IPS-NIHi7 (cell line): ENCODE measurements around the gene PHACTR1.

Experiments
- DNase-seq: peaks from one replicate; pipeline ENCODE4 v3.0.0; 2012; ENCODE audit warnings: mixed read lengths; ENCODE audit errors: extremely low spot score

Gene PHACTR1

DNA sequence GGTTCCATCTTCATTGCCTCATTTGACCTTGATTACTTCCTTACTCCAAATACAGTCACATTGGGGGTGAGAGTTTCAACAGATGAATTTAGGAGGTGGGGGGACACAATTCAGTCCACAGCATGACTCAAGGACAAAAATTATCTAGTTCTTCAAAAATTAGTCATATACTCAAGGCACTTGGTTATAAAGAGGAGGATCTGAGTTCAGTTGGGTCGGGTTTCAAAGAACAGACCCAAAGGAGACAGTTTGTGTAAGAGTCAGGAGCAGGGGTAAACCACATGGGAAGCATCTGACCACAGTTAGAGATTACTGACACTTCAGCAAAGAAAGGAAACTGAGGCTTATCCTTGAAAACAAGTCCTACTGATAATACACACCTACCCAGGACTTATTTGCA lies 473.8 kb downstream of the PHACTR1 start:
- no peak for DNase-seq

DNA sequence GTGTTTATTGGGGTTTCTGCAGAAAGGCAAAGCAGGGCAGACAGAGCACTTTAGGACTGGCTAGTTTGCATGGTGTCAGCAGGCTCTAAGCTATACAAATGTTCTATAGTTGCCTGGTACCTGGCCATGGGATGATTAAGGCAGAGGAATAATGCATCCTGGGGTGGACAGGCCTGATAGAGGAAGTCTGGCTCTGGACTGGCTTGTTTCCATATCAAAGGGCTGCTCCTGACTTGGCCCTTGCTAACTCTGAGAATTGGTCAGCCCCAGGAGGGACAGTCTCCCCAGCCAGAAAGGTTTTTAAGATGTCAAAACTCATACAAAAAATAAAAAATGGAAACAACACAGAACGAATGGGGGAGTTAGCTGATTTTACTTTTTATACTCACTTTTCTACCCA lies 474.9 kb downstream of the PHACTR1 start:
- DNase-seq = no peak

DNA sequence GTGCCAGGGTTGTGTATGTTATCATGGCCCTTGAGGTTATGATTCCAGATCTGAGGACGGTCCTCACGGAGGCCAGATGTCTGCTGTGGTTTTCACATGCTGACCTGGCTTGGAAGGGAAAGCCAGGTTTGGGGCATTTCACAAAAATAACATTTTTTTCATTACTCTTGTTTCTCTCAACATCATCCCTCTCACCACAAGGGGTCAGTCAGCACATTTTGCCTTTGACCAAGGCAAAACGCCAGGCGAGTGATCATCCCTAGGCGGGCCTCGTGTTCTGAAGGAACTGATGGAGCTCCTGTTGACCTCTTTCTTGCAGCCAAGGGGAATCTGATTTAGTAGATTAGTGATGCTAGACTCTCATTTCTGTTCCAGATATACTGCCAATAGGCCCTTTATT lies 478.3 kb downstream of the PHACTR1 start:
- peak; percentile 83 for DNase-seq

DNA sequence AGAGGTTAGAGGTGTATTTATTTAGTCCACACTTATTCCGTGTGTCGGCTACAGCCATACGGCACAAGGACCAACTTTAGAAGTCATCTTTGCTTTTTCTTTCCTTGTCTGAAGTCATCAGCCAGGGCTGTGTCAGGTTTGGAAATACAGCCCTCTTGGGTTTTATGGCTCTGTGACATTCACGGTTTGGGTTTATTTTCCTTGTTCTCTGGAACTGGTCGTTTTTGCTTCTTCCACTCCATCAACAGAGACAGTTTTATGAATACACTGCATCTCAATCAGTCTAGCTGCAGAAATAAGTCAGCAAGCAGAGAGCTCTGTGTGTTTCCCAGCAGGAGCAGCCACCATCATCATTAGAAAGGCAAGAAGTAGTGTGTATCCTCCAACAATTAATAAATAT lies 479.2 kb downstream of the PHACTR1 start:
- DNase-seq = no peak

DNA sequence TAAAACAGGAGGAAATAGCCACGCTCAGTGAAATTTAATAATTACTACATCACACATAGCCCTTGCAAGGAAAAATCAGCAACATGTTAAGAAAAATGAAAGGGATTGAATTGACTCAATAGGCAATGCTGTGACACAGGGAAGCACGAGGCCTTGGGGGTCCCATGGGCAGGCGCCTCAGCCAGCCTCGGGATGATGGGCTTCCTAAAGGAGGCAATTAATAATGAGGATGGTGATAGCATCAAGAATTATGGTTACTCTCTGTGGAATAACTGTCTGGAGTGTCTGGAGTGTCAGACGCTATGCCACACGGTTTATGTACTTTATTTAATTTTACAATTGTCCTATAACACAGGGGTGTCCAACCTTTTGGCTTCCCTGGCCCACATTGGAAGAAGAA lies 481.6 kb downstream of the PHACTR1 start:
- no peak for DNase-seq

DNA sequence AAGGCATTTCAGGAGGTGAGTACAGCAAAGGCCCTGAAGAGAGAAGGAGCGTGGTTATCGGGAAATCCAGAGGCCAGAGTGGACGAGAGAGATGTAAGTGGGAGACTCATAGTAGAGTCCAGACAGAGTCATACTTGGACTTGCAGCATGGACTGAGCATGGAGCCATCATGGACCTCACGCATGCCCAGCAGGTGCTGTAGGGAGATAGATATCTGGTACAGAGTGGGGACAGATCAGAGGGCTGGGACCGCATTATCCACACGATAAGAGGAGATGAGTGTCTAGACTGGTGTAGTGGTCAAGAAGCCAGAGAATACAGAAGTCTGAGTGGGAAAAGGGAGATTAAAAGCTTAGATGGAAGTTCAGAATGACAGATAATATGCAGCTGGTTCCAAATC lies 484.8 kb downstream of the PHACTR1 start:
- DNase-seq = no peak

DNA sequence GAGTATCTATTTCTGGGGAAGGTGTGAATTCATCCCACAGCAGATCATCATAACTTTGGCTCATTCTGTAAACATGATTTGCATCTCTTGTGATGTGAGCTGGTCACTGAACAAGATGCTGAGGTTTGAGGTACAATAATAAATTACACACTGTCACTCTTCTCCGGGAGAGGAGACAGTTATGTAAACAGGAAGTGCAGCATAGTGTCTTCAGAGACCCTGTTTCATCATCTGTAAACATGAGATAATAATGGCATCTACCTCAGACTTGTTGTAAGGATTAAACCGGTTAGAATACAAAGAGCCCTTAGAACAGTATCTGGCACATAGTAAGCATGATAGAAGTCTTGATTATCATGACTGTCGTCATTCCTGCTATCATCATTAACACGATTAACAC lies 486.6 kb downstream of the PHACTR1 start:
- no peak for DNase-seq

DNA sequence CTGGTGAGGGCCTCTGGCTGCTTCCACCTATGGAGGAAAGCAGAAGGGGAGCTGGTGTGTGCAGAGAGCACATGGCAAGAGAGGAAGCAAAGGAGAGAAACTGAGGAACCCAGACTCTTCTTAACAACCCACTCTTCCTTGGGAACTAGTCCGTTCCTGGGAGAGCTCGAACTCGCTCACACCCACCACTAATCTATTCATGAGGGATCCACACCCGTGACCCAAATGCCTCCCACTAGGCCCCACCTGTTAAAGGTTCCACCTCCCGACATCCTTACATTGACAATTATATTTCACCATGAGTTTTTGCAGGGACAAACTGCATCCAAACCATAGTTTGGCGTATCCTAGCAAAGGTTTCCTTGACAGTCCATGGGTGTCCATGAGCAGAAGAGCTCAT lies 488.5 kb downstream of the PHACTR1 start:
- DNase-seq = no peak

DNA sequence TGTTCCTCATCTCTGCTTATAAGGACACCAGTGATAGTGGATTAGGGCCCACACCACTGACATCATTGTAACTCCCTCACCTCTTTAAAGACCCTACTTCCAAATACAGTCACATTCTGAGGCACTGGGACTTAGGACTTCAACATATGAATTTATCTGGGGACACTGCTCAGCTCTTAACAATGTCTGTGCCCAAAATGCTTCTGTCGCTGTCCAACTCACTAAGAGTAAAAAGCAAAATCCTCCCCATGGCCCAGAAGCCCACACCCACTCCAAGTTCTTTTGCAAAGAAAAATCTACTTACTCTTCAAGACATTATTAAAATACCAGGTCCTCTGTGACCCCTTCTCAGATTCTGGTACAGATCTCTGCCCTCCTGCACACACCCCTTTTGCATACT lies 495.5 kb downstream of the PHACTR1 start:
- no peak for DNase-seq

DNA sequence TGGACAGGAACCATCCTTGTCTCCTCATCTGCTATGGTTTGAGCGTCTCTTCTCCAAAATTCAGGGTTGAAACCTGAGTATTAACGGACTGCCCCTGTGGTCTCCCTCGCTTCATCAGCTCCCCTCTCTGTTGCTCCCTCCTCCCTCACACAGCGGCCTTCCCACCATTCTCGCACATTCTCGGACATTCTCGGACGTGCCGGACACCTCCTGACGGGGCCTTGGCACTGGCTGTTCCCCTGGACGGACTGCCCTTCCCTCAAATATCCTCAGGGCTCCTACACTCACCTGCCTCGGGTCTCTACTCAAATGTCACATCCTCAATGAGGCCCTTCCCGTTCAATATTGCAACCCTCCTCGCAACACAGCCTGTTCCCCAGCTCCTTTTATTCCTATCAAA lies 496.0 kb downstream of the PHACTR1 start:
- DNase-seq = no peak

DNA sequence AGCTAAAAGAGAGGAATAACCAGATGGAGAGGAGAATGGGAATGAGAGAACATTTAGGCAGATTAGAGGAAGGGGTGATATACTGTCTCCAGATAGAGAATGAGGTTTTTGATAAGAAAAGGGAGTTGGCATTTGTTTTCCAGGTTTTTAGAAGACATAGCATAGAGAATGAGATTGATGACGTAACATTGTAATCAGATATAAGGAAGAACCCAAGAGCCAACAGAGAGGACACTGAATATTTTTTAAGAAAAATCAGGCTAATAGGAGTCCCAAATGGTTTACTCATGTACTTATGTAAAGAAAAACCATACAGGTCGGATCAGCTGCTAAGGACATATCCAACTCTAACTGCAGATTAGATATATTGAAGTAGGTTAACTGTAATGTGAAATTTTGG lies 498.8 kb downstream of the PHACTR1 start:
- no peak for DNase-seq

DNA sequence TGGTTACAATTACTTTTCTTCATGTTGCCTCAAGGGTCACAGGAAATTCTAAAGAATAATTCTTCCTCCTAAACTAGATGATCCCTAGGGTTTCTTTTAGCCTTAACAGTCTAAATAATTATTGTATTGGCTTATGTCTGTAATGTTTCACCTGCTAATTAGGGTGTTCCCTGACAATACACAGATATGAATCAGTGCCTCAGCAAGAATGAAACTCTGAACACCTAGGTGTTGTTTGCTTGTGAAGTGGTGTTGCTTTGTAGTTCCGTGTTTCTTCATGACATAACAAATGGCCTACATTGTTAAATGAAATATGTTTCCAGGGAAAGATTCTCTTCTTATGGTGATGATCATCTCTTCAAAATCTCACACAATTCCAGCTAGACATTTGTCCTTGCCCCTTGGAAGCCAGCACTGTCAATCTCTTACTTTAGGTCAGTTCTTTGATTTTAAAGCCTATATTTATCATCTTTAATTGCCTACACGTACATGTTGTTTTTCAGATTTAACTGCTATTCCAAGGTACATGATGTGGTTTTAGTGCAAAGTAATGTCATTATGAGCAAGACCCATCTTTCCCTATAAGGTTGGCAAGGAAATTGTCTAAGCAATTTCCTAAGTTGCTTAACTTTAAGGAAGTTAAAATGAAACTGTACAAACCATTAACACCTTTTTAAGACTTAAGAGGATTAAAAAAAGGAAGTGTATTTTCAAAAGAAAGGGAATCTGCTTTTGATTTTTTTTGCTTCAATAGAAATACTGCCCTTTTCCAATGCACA lies 499.9 kb downstream of the PHACTR1 start:
- no peak for DNase-seq

DNA sequence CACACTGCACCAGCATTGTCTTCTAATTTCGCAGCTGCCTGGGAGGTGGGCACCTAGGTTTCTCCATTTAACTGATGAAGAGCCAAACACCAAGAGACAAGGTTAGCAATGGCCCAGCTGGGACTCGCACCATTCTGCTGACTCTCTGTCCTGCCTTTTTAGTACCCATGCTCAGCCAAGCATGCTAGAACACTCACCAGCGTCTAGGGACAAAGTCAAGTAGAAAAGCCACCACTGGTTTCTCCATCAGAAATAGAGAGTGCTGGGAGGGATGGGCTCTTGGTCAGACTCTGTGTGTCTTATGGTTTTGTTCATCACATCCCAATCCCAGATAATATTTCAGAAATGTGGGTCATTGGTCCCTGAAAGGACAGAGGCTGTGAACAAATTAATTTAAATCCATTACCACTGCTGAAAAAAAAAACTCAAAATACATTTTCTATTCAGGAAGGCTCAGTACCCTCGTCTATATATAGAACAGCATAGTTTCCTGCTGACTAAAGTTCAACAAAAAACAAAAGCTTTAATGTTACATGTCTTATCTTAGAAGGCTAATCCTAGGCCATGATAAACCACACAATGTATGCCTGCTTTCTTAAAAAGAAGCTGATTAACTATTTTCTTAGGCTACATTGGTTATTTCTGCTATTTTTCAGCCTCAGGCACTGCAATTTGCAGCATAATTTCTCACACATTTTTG lies 500.8 kb downstream of the PHACTR1 start:
- no peak for DNase-seq

DNA sequence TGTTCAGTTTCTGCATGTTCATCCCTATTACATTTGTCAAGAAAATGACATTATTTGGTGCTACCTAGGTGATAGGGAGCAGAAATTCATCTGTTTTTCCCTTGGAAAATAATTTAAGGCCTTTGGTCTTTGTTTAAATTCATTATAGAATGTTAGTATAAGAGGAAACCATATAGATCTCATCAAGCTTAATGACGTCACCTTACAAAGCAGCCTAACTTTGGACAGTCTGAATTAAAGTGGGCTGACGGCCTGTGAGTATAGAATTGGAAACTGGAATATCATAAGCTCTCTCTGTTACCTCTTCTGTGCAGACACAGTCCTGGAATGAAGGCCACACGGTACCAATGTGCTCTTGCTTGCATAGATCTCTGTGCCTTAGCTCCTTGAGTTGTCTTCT lies 503.7 kb downstream of the PHACTR1 start:
- DNase-seq = no peak

DNA sequence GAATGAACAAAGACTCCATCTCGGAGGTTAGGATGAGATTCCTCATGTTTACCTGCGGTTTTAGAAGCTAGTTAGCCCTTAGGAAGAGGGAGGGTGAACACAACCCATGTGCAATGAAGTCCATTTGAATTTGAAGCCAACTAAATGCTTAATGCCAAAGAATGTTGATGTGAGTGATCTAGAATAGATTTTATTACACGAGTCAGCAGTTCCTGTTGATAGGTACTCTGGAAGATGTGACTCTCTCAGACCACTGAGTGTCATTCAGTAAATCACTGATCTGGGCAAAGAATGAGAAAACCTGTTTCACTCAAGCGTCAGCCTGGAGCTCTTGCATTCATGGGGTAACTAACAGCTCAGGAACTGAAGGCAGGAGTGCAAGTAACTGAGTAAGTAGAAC lies 505.5 kb downstream of the PHACTR1 start:
- DNase-seq = no peak

DNA sequence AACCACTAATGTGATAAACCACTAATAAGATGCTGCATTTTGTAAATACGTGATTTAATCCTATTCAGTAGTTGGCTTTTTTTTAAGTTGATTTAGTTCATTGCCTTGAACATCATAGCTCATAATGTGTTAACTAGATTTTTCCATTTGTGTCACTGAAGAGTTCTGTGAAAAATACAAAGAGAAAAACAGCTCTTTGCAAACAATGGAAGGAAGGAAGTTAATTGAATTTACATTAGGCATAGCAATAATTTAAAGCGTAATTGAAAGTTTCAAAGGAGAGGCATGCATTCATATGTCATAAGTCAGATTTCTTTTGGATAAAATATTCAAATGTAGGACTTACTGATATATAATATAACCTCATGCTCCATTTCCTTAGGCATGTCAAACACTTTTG lies 509.5 kb downstream of the PHACTR1 start:
- DNase-seq = no peak

DNA sequence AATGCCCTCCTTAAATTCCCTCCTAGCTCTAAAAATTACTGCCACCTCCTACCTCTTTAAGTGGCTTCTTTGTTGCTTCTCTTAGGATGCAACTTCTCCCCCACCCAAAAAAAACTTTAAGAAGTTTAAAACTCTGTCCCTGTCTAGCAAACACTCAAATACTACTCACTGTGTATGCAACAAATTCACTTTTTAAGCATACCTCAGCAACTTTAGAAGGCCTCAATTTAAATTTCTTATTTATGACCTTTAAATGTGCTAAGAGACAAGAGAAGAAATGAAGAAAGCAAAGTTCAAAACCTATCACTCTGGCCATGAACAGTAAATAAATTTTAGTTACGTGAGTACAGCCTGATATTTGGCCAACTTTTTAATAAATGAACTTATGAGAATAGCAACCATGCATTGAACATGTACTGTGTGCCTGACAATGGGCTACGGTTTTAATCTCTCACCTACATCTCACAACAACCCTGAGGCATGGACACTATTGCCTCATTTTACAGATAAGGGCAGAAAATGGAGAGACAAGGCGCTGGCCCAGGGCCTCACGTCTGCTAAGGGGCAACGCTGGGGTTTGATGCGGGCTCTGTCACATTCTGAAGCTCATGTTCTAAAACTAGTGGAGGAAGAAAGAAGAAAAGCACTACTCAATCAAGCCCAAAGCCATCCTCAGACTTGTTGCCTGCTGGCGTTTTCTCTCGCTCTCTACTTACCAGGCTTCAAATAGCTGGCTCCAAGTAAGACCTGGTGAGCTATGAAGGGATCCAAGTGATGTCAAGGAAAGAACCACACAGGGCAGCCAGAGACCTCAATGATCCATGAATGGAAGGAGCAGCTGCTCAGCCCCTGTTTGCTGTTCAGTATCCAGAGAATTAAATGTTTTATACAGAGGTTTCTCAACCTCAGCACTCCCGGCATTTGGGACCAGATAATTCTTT lies 512.0 kb downstream of the PHACTR1 start:
- DNase-seq = no peak

DNA sequence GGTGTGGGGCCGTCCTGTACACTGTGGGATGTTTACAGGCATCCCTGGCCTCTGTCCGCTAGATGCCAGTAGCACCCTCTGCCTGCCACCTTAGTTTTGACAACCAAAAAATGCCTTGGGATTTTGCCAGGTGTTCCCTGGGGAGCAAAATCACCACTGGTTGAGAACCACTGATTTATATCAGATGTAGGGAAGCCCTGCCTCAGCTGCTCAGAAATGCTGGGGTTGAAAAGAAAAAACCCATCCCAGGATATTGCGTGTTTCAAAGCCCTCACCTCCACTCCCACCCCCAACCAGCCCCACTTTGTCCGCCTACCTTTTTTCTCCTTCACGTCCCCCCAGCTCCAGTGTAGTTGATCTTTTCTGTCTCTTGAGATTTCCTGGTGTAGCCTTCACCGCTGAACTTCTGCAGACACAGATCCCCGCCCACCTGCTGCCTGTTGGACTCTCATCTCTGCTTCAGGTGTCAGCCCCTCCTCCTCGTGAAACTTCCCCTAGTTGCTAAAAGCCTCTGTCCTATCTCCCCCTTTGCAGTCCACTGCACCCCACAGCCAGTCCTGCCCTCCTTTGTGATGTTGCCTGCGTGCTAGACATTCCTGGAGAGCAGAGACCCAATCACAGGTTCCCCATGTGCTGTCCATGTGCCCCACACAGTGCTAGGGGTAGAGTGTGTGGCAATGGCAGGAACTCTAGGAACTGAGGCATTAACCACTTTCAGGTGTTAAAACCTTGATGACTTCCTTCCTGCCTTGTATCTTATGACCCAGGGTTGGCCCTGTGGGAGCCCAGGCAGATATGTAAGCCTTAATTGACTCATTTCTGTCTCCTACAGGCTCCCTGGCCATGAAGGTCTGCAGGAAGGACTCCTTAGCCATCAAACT lies 512.9 kb downstream of the PHACTR1 start:
- DNase-seq = peak; percentile 25

DNA sequence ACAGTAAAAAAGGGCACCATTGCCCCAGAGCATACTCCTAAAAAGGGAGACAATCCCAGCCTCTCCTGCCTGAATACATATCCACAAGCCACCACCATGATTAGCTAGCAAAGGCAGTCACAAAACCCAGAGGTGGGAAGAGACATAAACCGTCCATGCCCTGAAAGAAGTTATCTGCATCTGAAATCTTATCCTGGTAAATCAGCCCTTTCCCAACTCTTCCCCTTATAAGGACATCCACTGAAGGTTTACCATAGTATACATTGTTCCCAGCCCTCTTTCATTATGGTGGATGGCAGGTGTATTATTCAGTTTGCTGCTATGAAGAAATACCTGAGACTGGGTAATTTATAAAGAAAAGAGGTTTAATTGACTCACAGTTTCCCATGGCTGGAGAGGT lies 516.5 kb downstream of the PHACTR1 start:
- no peak for DNase-seq

DNA sequence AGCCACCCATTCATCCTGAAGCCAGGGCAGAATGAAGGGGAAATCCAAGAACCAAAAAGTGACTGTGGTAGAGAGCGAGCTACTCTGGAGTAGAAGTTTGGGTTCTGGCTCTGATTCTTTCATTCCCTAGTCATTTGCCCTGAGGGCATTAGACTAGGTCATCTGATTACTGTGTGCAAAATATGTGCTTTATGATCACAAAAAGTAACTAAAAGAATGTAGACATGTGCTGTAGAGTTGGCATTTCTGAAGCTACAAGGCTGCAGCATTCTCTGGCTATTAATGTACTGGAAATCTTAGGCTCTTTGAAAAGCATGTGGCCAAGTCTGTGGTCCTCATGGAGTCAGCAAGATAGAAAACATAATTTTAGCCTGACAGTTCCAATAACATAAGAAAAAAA lies 517.6 kb downstream of the PHACTR1 start:
- no peak for DNase-seq

DNA sequence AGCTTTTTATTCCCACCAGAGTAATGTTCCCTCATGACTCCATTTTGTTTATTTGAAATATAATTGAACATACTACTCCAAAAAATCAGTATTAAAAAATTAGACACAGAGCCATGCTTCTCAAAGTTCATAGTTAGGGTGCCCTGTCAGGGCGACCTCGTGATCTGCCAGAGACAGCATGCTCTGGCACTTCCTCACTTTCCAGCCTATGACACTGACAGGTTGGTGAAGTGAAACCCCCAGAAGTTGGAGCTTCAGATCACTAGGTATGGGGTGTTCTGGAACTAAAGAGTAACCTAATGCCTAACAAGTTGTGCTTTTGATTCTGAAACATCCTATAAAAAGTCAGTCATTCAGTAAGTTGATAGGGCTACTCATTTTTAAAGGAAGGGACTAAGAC lies 518.8 kb downstream of the PHACTR1 start:
- DNase-seq = no peak
